ENCODE measurements around the gene GPC4. TPM values are rescaled to one million over a fixed set of nuclear protein-coding genes. Genes with fewer than 3 reads are reported as not detected.

GPC4 gene
- total and polyA plus RNA-seq, 2 donors (not counting 3 experiments of a cell fraction or from before 2014, with no cell fraction given) = 0.20 TPM; not detected in 1

GRCh38 chrX:133373386-133374079 is 41.8 kb downstream of the GPC4 start:
- POLR2A ChIA-PET = no interaction called here
- Histone ChIP-seq H2AFZ (ENCODE audit: low read depth, low read length) (no peak overlapping the region), H3K36me3 (ENCODE audit: control insufficient read depth in 2 of 2, extremely low read depth in 1 of 2, insufficient read depth in 2 of 2, low read length in 2 of 2) (no peaks in the 10 kb centered on the region), H4K20me1 (replicated peaks; ENCODE audit: control insufficient read depth, extremely low read depth, insufficient read depth, low read length) (no peaks in the 10 kb centered on the region), H3K4me1 (ENCODE audit: control insufficient read depth, extremely low read depth, insufficient read depth, low read length) (no peaks in the 10 kb centered on the region), H3K27me3 (ENCODE audit: control insufficient read depth in 2 of 2, insufficient read depth in 2 of 2, low read length in 2 of 2) (no peaks in the 10 kb centered on the region), H3K27ac (ENCODE audit: insufficient read depth, low read depth, low read length) (no peak overlapping the region), H3K79me2 (ENCODE audit: control insufficient read depth, insufficient read depth, low read length) (no peaks in the 10 kb centered on the region), H3K9me1 (replicated peaks; ENCODE audit: control insufficient read depth, extremely low read depth, insufficient read depth, low read length) (no peaks in the 10 kb centered on the region), H3K9me3 (replicated peaks; ENCODE audit: control insufficient read depth, insufficient read depth, low read length) (no peaks in the 10 kb centered on the region), H3K4me3 (replicated peaks in 1 of 3; ENCODE audit: insufficient read depth in 1 of 3, low read depth in 1 of 3, low read length in 3 of 3) (no peak overlapping the region), H3K4me2 (ENCODE audit: insufficient read depth, low read length) (no peak overlapping the region), H3K9ac (replicated peaks; ENCODE audit: extremely low read depth, insufficient read depth, low read length) (no peak overlapping the region)
- no TSS peak for BruUV-seq (replicated peaks)
- dilution Hi-C loops (cut with MboI; ENCODE audit: extremely low pct_ligation_motif_present, low sequenced_read_pairs) (no loop called here), intact Hi-C loops (cut with micrococcal nuclease) (no loop called here)
- TF ChIP-seq POLR2A (IDR thresholded peaks at IDR 0.05; ENCODE audit: low read depth, low read length) = no peak
- TF ChIP-seq EZH2 (IDR thresholded peaks at IDR 0.05; ENCODE audit: borderline replicate concordance, low read depth, low read length, severe bottlenecking) = no peak
- no peak for TF ChIP-seq CTCF (IDR thresholded peaks at IDR 0.05; ENCODE audit: extremely low read depth in 1 of 2, insufficient read depth in 1 of 2, low read depth in 1 of 2, low read length in 2 of 2)
- TF ChIP-seq JUN (IDR thresholded peaks at IDR 0.05; ENCODE audit: borderline replicate concordance, insufficient read depth, insufficient read length, low read depth) = no peak
- TF ChIP-seq MYC (IDR thresholded peaks at IDR 0.05; ENCODE audit: low read depth, low read length) = no peak
- TF ChIP-seq FOS (IDR thresholded peaks at IDR 0.05; ENCODE audit: borderline replicate concordance, insufficient read depth, low read length) = no peak
- no peak for TF ChIP-seq POLR2AphosphoS5 (IDR thresholded peaks at IDR 0.05; ENCODE audit: insufficient read depth, low read depth, low read length)
- no peak for TF ChIP-seq GATA2 (IDR thresholded peaks at IDR 0.05; ENCODE audit: insufficient read depth, insufficient read length, low read depth, low read length)
- no peak for TF ChIP-seq MAX (IDR thresholded peaks at IDR 0.05; ENCODE audit: insufficient read depth, insufficient read length)
- DNase-seq (ENCODE audit: low read depth, low spot score) = no peak
- CTCF ChIA-PET = no interaction called here
- FAIRE-seq = no peak

All from endothelial cell of umbilical vein (primary cell).